ENCODE measurements around the gene UTP14C.
A peak's percentile ranks its signal among the peaks of the same experiment; 100 is the strongest.
"Not testable (repeated sequence)": the region's sequence is repeated elsewhere in the genome, so short reads cannot be mapped to it uniquely, and the experiment has no call there.

The UTP14C gene

GRCh38 chr13:52024481-52024880 lies at the start of gene UTP14C:
Gene UTP14C (plus strand): TSS chr13:52024691. CDS start chr13:52028805, 4,114 bp downstream.
- no peak for DNase-seq

GRCh38 chr13:51976423-51976822 lies 48.1 kb upstream of the UTP14C start:
- DNase-seq, result no peak

- DNase-seq, result no peak
Measured at GRCh38 chr13:51976890-51977289, 47.6 kb upstream of the UTP14C start.

GRCh38 chr13:51977625-51978024 lies 46.9 kb upstream of the UTP14C start:
- DNase-seq, result no peak

GRCh38 chr13:51978796-51979556 lies 45.5 kb upstream of the UTP14C start:
- no peak for DNase-seq

GRCh38 chr13:51980908-51981307 lies 43.6 kb upstream of the UTP14C start:
- no peak for DNase-seq

- DNase-seq, result no peak
Measured at GRCh38 chr13:51981355-51981754, 43.1 kb upstream of the UTP14C start.

- DNase-seq, result not testable (repeated sequence)
Measured at GRCh38 chr13:51983292-51983691, 41.2 kb upstream of the UTP14C start.

GRCh38 chr13:51984904-51985303 lies 39.6 kb upstream of the UTP14C start:
- DNase-seq, result not testable (repeated sequence)

GRCh38 chr13:51988988-51989618 lies 35.4 kb upstream of the UTP14C start:
- no peak for DNase-seq

GRCh38 chr13:51993713-51994112 lies 30.8 kb upstream of the UTP14C start:
- no peak for DNase-seq

GRCh38 chr13:51995677-51996551 lies 28.6 kb upstream of the UTP14C start:
- DNase-seq, result peak; percentile 28

GRCh38 chr13:51996641-51997040 lies 27.9 kb upstream of the UTP14C start:
- DNase-seq, result no peak

- no peak for DNase-seq
Measured at GRCh38 chr13:51997186-51997585, 27.3 kb upstream of the UTP14C start.

GRCh38 chr13:51997641-51998330 lies 26.7 kb upstream of the UTP14C start:
- no peak for DNase-seq

- DNase-seq, result no peak
Measured at GRCh38 chr13:51998723-51999509, 25.6 kb upstream of the UTP14C start.

- DNase-seq, result no peak
Measured at GRCh38 chr13:51999510-51999911, 25.0 kb upstream of the UTP14C start.

GRCh38 chr13:51999921-52000320 lies 24.6 kb upstream of the UTP14C start:
- DNase-seq, result no peak

GRCh38 chr13:52001120-52001731 lies 23.3 kb upstream of the UTP14C start:
- peak; percentile 28 for DNase-seq

- DNase-seq, result no peak
Measured at GRCh38 chr13:52002361-52002760, 22.1 kb upstream of the UTP14C start.

- no peak for DNase-seq
Measured at GRCh38 chr13:52003541-52003940, 20.9 kb upstream of the UTP14C start.

Data from retina (tissue), 1 donor.